HG02852 (cell line): ENCODE results near the gene ATP2B3.
"Not testable (repeated sequence)": the region's sequence is repeated elsewhere in the genome, so short reads cannot be mapped to it uniquely, and the experiment has no call there.

Source experiments
- ATAC-seq: cut with Tn5 transposase; IDR thresholded peaks from one replicate; pipeline ENCODE4 v1.9.1; 2021; ENCODE audit warnings: mild to moderate bottlenecking, moderate library complexity; ENCODE audit not compliant: unreplicated experiment

ATP2B3 gene

DNA sequence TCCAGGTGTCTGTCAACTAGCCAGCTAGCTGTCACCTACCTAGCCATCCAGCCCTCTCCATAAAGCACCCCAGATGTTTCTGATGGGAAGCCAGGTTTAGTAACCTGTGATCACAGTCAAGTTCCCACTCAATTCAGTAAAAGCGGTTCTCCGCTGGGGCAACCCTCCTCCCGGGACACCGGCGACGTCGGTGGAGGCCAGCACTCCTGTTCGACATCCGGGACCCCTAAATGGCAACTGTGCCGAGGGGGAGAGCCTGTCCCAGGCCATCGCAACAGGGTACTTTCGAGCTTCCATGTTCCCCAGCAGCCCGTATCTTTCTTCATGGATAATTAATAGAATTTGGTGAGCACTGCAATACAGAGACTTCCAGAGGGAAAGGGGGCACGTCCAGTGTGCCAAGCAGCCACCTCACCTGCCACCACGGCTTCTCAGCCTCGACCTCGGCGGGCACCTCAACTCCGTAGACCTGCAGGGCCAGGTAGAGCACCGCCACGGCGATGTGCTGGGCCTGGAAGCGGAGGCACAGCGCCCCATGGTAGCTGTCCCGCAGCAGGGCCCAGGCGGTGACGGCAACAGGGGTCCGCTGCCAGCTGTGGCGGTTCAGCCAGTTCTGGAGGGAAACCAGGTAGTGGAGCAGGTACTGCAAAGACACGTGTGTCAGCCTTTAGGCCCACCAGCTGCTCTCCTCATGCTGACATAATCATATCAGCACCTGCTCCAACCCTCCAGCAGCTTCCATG is 74.8 kb downstream of the ATP2B3 start:
- ATAC-seq: no peak

DNA sequence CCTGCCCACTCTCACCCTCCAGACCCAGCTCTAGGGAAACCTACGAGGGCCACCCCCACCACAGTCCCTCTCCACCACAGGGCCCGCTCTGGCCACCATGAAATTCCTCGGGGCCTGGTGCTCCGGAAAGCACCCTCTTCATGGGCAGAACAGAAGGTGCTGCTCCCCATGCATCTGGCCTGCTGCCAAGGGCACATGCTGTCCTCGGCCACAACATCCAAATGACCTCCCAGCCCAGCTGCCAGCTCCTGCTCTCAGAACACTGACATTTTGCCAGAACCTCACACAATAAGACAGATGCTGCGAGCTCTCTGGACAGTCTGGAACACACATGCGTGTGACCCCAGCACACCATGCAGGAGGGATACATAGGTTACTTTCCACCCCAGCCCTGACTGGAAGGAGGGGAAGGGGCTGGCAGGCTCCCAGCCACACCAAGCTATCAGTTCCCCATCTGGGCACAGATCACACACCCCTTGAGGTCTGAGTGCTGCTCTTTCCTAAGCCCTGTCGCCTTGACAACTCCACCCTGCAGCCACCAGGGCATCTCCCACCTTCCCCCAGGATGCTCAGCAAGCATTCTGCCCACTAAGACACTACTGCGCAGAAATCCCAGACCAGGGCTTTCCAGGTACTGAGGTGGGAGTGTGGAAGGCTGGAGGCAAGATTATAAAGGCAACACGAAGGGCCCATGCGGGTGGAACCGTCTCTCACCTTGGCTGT is 75.7 kb downstream of the ATP2B3 start:
- ATAC-seq: no peak

DNA sequence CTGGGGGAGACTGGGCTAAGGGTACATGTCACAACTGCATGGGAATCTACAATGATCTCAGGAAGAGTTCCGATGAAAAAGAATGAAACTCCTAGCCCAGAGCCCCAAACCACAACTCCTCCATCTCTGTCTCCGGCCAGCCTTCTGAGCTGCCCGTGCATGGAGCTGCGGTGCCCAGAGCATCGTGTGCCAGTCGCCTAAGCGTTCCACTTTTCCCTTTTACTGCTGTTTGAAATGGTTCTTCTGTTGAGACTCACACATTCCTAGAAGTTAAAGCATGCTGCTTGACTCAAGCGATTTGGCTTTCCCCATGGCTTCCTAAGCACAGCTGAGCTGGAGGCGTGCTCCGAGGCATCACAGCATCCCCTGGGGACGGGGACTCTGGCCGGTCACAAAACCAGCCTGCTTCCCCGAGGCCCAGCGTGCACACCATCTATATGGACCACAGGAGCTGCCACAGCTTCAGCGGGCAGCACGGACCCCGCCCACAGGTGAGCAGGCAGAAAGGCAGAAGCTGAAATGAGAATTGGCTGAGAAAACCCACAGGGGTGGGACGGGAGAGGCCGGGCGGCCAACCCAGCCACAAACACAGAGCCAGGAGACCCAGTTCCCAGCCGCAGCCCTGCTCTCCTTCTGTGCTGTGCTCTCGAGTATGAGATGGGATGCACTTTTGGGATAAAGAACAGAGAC is 76.5 kb downstream of the ATP2B3 start:
- ATAC-seq: no peak

DNA sequence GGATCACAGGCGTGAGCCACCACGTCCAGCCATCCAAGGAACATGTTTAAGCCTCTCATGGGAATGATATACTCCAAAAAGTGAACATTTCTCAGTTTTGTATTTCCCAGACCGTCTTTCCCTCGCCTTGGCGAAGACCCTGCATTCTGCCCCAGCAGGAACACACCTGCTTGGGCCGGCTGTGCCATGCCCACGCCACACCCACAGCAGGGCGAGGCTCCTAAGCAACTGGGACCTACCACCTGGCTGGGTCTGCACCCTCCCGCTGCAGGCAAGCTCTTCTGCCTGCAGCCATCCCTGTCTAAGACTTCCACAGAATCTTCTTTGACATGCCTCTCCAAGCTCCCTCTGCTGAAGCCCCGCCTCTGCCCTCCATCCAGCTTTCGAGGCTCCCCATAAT is 77.9 kb downstream of the ATP2B3 start:
- ATAC-seq: no peak

DNA sequence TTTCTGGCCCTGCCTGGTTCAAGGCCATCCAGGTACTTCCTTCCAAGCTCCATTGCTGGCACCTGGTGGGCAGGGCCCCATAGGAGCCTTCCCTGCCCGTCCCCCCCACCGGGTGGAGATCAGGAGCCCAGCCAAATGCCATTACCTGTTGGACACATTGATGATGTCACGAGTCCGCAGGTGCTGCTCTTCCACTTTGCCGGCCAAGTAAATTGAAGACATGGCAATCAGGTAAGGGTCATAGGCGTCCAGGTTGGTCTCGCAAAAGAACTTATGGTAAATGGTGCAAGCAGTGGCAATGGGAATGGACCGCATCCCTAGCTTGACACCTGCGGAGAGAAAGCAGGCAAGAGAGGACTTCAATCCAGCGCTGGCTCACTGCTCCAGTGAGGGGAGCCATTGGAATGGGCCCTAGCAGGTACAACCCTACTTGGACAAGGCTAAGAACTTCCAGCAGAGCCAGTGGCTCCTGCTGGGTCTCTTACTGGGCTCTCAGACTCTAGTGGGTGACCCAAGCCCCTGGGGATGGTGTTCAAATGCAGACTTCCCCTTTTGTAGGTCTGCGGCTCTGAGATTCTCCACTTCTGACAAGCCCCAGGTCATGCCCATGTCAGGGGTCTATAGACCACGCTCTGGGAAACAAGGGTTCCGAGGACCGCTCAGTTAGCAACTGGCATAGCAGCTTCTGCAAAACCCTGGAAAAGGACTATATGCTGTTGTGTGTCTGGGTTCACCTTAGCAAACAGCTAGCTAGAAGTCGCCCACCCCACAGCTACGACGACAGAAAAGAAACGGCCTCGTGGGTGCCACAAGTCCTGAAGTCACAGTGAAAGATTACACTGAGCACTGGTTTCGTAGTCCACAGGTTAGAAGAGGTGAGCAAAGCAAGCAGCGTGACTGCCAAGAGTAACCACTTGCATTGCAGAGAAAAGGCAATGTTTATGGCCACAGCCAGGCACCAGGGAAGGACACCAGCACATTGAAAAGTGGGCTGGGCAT is 78.7 kb downstream of the ATP2B3 start:
- ATAC-seq: no peak

DNA sequence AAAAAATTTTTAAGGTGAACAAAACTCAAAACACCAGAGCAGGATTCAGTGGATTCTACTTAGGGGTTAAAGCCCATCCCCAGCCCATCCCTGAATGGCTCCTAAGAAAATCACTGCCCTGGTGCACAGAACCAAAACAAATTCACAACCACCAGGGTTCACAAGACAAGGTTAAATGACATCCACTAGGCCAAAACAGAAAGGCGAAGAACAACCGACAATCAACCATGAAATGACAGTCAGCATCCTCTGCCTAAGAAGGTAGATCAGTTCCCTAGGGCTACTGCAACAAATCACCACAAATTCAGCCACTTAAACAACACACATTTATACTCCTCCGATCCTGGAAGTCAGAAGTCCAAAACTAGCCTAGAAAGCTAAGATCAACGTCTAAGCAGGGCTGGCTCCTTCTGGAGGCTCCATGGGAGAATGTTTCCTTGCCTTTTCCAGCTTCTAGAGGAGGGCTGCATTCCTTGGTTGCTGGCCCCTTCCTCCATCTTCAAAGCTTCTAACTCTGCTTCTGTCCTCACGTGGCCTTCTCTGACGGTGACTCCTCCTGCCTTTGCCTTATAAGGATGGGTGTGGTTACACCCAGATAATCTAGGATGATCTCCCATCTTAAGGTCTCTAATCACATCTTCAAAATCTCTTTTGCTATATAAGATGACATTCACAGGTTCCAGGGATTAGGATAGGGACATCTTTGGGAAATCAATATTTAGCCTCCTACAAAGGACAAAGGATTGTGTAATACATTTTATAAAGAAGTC is 79.7 kb downstream of the ATP2B3 start:
- ATAC-seq: no peak

DNA sequence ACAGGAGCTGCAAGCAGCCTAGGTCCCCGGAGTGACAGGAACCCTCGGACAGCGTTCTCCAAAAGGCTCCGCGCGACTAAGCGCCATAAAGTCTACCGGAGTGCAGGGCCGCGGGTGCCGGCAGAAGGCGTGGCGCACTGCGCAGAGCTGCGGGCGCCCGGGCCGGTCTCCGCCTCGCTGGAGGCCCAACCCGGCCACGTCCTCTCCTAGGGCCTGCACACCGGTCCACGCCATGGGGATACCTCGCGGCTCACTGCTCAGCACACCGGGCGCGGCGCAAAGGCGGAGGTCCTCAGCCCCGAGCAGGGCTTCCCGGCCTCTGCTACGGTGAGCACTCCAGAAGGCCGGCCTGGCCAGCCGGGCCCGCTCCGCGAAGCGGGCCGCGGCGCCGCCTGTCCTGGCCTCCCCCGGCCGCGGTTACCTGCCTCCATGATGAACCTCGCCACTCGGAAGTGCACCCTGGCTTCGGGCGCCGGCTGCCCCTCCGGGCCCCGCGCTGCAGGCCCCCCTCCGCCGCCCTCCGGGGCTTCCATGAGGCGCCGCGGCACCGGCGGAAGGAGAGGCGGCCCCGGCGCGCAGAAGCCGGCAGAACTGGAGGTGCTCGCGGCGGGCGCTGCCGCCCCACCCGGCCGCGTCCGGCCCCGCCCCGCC is 81.2 kb downstream of the ATP2B3 start, which contains the start of gene CCNQ:
CCNQ (minus strand) TSS at position 599 of the 651 bp plus-strand sequence; CDS start at position 533, 66 bp downstream.
- ATAC-seq: peak; percentile 58

DNA sequence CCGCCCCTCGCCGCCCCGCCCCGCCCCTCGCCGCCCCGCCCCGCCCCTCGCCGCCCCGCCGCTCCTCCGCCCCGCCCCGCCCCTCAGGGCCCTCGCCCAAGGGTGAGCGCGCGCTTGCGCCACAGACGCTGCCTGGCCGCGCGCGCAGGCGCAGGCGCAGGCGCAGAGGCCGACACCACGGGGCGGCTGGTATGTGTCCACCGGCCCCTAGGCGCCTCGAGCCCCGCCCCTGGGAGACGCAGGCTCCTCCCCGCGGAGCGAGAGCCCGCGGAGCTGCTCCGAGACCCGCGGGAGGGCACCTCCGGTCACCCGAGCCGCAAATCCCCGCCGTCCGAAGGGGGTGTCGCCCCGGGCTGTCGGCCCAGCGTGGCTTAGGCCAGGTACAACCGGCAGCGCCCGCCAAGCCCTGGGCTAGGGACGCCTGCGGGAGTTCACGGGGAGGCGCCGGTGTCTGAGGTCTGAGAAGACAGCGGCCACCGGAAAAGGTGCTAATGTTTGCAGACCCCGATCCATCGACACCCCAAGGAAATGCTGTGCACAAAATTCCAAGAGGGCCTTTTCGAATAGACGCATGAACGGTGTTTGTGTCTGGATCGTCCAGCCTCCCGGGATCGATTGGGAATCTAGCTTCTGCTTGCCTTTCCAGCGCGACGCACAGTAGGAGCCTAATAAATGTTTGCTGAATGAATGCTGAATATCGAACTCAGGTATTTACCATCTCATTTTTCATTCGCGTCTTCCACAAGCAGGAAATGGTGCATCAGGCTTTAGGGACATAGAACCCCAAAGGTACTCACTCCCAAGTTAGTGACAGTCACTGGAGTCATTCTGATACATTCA is 82.0 kb downstream of the ATP2B3 start:
- peak; percentile 72 for ATAC-seq

DNA sequence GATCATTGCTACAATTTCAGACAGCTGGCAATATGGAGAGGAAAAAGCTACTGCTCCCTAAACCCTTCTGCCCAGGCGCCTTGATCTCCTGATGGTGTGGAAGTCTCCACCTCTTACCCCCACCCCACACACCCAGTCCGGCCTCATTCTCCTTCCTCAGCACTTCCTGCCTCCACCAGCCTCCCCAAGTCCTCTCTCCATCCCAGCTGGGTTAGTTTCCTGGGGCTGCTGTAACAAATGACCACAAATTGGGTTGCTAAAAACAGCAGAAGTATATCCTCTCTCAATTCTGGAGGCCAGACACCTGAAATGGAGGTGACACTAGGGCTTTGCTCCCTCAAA is 82.6 kb downstream of the ATP2B3 start:
- ATAC-seq: no peak

DNA sequence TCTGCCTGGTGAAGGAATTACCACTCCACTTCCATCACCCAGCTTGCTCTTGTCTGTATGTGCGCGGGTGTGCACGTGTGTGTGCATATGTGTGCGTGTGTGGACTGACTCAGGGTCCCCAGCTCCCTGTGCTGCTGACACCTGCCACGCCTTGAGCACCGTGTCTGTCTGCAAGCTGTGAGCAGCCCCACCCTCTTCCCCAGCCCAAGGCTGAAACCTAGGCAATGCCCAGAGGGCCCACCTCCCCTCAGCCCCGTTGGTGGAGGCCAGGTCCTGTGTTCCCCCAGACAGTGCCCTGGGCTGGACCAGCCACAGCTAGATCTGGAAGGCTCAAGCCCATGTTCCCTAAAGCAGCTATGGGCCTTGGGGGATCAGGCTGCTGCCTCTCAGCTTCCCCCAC is 83.5 kb downstream of the ATP2B3 start:
- ATAC-seq: no peak

DNA sequence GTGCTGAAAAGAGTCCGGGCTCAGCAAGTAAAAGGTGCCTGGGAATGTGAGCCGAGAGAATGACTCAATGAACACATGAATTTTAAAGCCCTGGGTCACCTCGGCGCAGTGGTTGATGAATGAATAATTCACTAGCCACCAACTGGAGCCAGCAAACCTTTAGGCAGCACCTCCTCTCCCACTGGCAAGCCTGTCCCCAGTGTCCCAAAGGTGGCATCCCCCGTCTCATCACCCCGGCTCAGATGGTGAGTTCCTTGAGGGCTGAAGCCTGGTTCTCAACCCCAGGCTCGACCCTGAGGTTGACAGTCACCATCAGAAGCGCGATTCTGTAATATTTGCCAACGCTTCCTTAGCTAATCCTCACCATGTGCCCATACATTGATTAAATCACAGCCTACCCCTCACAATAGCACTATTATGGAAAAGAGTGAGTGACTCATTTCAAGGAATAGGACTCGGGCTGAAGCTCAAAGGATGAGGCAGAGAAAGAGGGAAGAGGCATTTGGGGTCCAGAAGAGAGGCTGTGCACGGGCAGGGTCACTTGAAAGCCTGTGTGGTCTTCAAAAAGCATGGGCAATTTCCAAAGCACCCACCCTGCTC is 84.2 kb downstream of the ATP2B3 start:
- no peak for ATAC-seq

DNA sequence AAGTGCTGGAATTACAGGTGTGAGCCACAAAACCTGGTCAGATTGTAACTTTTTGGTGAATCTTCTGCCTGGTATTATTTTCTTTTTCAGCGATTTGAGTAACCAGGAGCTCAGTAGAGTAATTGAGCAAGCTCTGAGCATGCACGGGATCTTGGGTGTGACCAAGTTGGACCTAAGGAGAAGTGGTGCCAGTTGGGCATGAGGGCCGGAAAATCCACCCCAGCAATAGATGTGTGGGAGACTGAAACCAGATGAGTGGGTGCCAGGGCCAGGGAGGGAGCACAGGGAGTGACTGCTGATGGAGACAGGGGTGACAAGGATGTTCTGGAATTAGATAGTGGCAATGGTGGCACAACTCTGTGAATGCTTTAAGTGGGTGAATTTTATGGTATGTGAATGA is 85.2 kb downstream of the ATP2B3 start:
- no peak for ATAC-seq

DNA sequence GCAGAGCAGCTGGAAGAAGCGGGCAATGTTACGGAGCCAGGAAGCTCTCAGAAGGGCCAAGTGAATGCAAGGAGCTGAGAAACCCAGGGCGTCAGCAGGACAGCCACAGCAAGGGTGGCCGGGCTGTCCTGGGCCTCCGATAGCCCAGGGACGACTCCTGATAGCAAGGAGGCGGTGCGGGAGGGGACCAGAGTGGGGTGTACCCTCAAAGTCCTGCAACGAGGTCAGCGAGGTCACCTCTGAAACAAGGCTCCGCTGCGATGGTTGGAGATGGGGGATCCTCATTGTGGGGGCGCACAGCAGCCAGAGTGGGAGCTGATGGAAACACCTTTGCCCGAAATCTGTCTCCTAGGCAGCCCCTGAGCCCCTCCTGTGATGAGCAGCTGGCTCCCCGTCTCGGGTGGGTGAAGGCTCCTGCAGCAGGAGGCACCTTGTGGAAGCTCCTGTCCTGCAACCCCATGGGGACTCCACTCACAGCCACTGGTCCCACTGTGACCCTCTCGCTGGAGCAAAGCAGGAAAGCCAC is 85.8 kb downstream of the ATP2B3 start:
- no peak for ATAC-seq

DNA sequence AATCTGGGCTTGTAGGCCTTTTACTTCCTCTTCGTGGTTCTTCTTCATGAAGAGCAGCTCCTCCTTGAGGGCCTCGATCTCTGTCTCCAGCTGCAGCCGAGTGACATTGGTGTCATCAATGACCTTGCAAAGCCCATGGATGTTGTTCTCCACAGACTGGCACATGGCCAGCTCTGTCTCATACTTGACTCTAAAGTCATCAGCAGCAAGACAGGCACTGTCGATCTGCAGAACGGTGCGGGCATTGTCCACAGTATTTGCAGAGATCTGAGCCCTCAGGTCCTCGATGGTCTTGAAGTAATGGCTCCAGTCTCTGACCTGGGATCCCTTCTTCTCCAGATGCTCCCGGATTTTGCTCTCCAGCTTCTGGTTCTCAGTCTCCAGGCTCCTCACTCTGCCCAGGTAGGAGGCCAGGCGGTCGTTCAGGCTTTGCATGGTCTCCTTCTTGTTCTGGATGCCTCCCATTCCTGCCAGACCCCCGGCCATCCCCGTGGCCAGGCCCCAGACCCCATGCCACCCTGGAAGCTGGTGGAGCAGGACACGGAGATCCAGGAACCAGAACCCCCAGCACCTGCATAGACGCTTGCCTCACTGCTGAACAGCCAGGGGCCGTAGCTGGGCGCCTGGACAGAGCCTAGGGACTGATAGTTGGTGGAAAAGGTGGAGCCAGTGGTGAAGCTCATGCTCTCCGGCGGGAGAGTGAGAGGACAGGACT is 87.4 kb downstream of the ATP2B3 start:
- not testable (repeated sequence) for ATAC-seq

DNA sequence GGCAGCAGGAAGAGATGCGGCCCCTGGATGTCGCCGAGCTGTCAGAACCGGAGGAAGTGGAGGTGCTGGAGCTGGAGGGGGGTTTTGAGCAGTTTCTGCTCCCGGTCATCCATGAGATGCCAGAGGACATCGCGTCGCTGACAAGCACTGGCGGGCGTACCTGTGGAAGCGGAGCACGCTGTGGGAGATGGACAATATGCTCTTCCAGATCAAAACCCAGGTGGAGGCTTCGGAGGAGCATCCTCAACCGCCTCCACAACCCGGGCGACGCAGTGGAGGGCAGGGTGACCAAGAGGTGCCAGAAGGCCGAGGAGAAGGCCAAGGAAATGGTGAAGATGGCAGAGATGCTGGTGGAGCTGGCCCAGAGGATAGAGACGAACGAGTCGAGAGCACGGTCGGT is 89.1 kb downstream of the ATP2B3 start:
- no peak for ATAC-seq

DNA sequence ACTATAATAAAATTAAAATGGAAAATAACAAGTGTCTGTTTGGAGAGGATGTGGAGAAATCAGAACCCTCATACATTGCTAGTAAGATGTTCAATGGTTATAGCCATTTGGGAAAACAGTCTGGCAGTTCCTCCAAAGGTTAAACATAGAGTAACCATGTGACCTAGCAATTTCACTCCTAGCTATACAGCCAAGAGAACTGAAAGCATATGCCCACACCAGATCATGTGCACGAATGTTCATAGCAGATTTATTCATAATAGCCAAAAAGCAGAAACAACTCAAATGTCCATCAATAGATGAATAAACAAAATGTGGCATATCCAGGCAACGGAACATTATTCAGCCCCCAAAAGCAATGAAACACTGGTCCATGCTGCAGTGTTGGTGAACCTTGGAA is 90.9 kb downstream of the ATP2B3 start:
- no peak for ATAC-seq

DNA sequence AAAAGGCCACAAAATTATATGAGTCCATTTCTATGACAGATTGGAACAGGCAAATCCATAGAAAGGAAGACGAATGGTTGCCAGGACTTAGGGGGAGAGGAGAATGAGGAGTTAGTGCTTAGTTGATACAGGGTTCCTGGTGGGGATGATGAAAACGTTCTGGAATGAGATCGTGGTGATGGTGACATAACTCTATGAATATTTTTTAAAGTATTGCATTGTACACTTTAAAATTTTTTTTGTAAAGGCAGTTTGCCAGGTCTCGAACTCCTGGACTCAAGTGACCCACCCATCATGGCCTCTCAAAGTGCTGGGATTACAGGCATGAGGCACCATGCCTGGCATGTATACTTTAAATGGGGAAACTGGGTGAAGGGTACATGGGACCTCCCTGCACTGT is 91.4 kb downstream of the ATP2B3 start:
- no peak for ATAC-seq
